NCI-H524 (cell line): ENCODE data around the gene ZNF568.

ENCODE experiments used
- DNase-seq, 2 experiments: peaks; one replicate each; lab custom pipeline; 2025; lab: John Stamatoyannopoulos, UW

Gene ZNF568

GRCh38 chr19:36999313-36999712 is 83.2 kb downstream of the ZNF568 start:
- no peak for DNase-seq

- DNase-seq = no peak
Observed at GRCh38 chr19:37007587-37008220, 91.6 kb downstream of the ZNF568 start.

- no peak for DNase-seq
Observed at GRCh38 chr19:37009871-37010270, 93.7 kb downstream of the ZNF568 start.

GRCh38 chr19:37012093-37012745 is 96.1 kb downstream of the ZNF568 start:
- no peak for DNase-seq

- DNase-seq = no peak
Observed at GRCh38 chr19:37014456-37014855, 98.3 kb downstream of the ZNF568 start.

- DNase-seq = no peak
Observed at GRCh38 chr19:37045140-37045539, 129.0 kb downstream of the ZNF568 start.
